HG02623 (cell line): Measurements from ENCODE around the gene ROBO3.

ENCODE experiments used
- ATAC-seq: cut with Tn5 transposase; IDR thresholded peaks from one replicate; pipeline ENCODE4 v1.9.1; 2021; ENCODE audit warnings: moderate library complexity; ENCODE audit not compliant: unreplicated experiment

The ROBO3 gene

GRCh38 chr11:124865181-124865901 lies at the start of gene ROBO3:
Gene ROBO3 (plus strand): TSS chr11:124865432. CDS start chr11:124865578, 146 bp downstream.
- no peak for ATAC-seq

- no peak for ATAC-seq
These were observed 48.2 kb upstream of the ROBO3 start for GRCh38 chr11:124817036-124817435.

GRCh38 chr11:124821995-124822730 lies 43.1 kb upstream of the ROBO3 start:
- no peak for ATAC-seq

GRCh38 chr11:124823512-124824376 lies 41.5 kb upstream of the ROBO3 start:
- no peak for ATAC-seq

GRCh38 chr11:124825876-124826275 lies 39.4 kb upstream of the ROBO3 start:
- ATAC-seq: no peak

GRCh38 chr11:124829986-124830385 lies 35.2 kb upstream of the ROBO3 start:
- no peak for ATAC-seq

- ATAC-seq: no peak
These were observed 34.5 kb upstream of the ROBO3 start for GRCh38 chr11:124830749-124831148.

- ATAC-seq: no peak
These were observed 33.3 kb upstream of the ROBO3 start for GRCh38 chr11:124831897-124832296.

GRCh38 chr11:124832571-124832970 lies 32.7 kb upstream of the ROBO3 start:
- ATAC-seq: no peak

DNA sequence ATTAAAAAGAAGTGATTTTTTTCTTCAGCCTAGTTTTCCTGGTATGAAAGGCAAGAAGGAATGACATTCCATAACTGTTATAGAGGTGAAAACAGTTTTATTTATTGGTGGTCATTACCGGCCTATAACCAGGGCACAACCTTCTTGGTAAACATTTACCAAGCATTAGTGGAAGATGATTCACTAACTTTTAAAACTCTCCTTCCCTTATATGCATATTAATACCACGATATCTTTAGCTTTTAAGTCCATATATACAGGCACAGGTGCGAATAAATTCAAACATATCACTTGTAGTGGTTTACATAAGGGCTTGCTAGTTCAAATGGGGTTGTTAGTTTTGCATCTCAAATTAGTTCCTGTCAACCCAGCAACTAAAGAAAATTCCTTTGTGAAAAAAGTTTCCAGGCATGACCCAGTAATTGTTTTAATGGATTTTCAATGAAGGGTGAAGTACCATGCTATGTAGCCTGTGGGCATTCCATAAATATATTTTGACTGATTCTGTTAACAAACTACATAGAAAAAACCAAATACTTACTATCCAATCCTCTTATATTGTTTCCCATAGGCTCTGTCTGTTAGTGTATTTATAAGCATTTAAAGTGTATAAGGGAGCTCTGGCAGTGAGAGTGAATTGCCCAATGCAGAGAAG lies 30.6 kb upstream of the ROBO3 start:
- ATAC-seq: no peak

- no peak for ATAC-seq
These were observed 29.3 kb upstream of the ROBO3 start for GRCh38 chr11:124835918-124836317.

- ATAC-seq: no peak
These were observed 27.8 kb upstream of the ROBO3 start for GRCh38 chr11:124837491-124837856.

DNA sequence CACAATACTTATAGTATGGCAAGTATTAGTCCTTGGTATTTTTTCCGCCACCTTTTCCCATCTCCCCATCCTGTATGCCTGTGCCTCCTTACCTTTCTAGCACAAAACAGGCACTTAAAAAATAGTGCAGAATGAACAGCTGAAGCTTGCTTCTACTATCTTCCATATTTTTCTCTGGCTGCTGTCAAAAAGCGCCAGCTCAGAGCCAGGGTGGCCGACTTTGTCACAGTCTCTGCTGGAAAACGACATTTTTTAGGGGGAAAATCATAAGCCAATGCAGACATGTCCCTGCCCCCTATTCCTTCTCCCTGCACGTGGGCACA lies 26.5 kb upstream of the ROBO3 start:
- no peak for ATAC-seq

- no peak for ATAC-seq
These were observed 25.9 kb upstream of the ROBO3 start for GRCh38 chr11:124839128-124839971.

GRCh38 chr11:124839972-124840621 lies 25.1 kb upstream of the ROBO3 start:
- no peak for ATAC-seq

- no peak for ATAC-seq
These were observed 24.6 kb upstream of the ROBO3 start for GRCh38 chr11:124840666-124841065.

DNA sequence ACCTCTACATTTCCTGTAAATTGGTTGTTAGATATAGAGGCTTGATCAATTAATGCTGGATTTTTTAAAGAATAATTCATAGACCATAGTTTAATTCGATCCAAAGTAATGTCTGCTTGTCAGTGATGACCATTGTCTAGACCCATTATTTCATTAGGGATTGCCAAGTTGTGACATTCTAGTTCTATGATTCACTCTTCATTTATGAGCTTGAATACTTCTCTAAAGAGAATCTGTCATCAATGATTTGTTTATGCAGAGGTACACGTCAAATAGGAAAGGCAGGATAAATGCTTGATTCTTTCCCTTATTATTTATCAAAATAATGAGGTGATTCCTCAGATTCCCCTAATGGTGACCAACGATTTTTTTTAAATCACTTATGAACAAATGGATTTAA lies 24.0 kb upstream of the ROBO3 start:
- no peak for ATAC-seq

- no peak for ATAC-seq
These were observed 23.4 kb upstream of the ROBO3 start for GRCh38 chr11:124841840-124842239.

DNA sequence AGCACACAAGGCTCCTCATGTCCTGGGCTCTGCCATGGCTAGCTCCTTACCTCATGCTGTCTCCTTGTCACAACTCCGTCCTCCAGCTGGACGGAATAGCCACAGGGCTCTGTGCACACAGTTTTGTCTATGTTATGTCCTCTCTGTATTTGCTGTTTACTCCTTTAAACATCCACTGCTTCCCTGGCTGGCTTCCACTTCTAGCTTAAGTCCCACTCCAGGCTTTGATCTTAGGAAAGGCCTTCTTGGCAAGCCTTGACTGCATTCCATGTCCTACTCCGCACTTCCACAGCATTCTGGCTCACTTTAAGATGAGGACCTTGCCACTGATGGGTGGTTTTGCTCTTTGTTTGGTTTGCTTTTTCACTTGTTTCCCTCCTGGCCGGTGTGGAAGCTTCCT lies 22.9 kb upstream of the ROBO3 start:
- ATAC-seq: no peak

DNA sequence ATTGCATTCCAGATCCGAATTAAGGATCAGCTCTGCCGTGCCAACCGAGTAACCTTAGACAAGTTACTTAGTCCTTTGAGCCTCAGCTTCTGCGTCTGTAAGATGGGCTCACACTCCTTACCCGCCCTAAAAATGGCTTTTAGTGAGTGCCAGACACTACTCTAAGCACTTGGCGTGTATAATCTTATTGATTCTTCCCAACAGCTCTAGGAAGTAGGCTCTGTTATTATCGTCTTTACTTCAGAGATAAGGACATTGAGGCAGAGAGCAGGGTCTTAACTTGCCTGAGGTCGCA lies 21.7 kb upstream of the ROBO3 start:
- ATAC-seq: no peak
